ENCODE measurements around the gene RAB4B.

The RAB4B gene

DNA sequence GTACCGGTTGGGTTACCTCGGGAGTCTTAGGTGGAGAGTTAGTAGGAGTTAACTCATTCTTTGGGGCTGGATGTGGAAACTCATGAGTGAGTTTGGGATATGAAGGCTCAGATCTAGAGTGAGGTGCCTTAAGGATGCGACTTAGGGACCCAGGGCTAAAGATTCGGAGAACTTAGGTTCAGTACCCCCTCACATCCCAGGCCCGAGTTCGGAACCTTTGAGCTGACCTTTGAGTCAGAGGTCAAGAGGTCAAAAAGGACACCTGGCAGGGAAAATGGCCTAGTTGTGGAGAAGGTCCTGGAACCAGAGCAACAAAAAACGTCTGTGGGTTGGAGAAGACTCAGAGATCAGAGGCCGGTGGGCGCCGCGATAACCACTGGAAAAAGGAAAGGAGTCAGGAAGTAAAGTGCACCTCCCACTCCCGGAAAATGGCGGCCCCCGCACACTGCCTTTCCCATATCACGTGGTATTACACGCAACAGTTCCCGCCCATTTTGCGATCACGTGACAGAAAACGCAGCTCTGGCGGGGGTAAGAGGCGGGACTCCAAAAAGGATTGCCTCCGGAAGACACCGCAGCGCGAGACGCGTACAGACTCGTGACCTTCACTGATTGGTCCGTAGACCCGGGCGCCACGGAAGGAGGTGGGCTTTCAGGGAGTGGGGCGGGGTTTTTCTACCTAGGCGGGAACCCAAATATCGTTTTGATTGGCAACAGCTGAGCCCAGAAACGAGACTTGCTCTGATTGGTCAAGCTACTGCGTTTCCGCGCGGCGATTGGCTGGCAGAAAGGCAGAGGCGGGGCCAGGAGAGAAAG lies 27.8 kb upstream of the RAB4B start, which contains the start of gene ACTMAP:
Gene ACTMAP, minus strand, starts transcription at position 420 of the 816 bp plus-strand sequence. CDS start 674 bp downstream, outside the sequence.
- ChIA-PET CTCF (interaction anchor here (1.0 to 1.3 kb wide), 4 partner anchors 26 to 87 kb away, joined by 3 to 7 read pairs (median 4); partner anchors contain the start of gene RAB4B), POLR2A (interaction anchor here (0.5 to 1.5 kb wide), 7 partner anchors 9 to 60 kb away, joined by 3 to 21 read pairs (median 5); partner anchors contain the start of genes COQ8B, EGLN2, ITPKC and NUMBL)
- TF ChIP-seq, protein P1, sequence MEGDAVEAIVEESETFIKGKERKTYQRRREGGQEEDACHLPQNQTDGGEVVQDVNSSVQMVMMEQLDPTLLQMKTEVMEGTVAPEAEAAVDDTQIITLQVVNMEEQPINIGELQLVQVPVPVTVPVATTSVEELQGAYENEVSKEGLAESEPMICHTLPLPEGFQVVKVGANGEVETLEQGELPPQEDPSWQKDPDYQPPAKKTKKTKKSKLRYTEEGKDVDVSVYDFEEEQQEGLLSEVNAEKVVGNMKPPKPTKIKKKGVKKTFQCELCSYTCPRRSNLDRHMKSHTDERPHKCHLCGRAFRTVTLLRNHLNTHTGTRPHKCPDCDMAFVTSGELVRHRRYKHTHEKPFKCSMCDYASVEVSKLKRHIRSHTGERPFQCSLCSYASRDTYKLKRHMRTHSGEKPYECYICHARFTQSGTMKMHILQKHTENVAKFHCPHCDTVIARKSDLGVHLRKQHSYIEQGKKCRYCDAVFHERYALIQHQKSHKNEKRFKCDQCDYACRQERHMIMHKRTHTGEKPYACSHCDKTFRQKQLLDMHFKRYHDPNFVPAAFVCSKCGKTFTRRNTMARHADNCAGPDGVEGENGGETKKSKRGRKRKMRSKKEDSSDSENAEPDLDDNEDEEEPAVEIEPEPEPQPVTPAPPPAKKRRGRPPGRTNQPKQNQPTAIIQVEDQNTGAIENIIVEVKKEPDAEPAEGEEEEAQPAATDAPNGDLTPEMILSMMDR (IDR thresholded peaks at IDR 0.05; ENCODE audit: control extremely low read depth, extremely low read depth, low read depth, missing control alignments) = no peak
- peak; percentile 99 for DNase-seq (ENCODE audit: extremely low spot score)

DNA sequence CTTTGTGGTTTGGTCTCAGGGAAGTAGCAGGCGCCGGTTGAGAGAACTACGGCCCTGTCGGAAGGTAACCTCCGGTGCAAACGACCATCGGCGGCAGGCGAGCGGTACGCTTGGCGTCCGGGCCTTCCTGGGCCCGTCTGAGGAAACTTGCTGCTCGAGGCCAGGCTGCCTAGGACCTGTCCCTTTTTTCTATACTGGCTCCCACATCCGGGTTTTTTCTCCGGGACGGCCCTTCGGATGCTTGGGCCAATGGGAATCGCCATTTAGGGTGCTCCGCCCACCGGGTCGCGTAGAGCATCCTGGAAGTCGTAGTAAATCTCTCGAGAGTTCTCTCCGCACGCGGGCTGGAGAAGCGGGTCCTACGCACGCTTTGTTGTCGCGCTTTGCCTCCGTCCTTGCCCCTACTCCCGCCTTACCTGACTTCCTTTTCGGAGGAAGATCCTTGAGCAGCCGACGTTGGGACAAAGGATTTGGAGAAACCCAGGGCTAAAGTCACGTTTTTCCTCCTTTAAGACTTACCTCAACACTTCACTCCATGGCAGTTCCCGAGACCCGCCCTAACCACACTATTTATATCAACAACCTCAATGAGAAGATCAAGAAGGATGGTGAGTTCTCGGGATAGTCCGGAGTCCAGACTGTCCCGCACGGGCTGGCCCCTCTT lies 27.0 kb upstream of the RAB4B start, which contains the start of gene SNRPA:
Gene SNRPA, plus strand, starts transcription at position 330 of the 664 bp plus-strand sequence. Its CDS starts 206 bp downstream, at position 536.
- CTCF ChIA-PET = interaction anchor here (1.0 to 1.3 kb wide), 4 partner anchors 27 to 88 kb away, joined by 3 to 7 read pairs (median 4); partner anchors contain the start of gene RAB4B
- TF ChIP-seq, protein P1 (IDR thresholded peaks at IDR 0.05; ENCODE audit: control extremely low read depth, extremely low read depth, low read depth, missing control alignments) = no peak
- POLR2A ChIA-PET = interaction anchor here (0.5 to 1.5 kb wide), 7 partner anchors 8 to 60 kb away, joined by 3 to 21 read pairs (median 5); partner anchors contain the start of genes COQ8B, EGLN2, ITPKC and NUMBL
- DNase-seq (ENCODE audit: extremely low spot score) = peak; percentile 91

DNA sequence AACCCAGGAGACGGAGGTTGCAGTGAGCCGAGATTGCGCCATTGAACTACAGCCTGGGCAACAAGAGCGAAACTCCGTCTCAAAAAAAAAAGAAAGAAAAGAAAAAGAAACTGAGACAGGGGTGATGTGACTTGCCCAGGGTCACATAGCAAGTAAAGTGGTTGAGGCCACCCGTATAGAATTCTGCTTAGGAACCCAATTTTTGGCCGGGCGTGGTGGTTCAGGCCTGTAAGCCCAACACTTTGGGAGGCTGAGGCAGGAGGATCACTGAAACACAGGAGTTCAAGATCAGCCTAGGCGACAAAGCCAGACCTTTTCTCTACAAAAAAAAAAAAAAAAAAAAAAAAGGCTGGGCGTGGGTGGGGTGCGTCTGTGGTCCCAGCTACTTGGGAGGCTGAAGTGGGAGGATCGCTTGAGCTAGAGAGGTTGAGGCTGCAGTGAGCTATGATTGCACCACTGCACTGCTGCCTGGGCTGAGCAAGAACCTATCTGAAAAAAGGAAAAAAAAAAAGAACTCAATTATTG lies 25.7 kb upstream of the RAB4B start:
- no peak for DNase-seq (ENCODE audit: extremely low spot score)
- ChIA-PET POLR2A (interaction anchor here (0.6 to 1.0 kb wide), 4 partner anchors 25 to 107 kb away, joined by 3 to 5 read pairs (median 4); partner anchors contain the start of gene RAB4B), CTCF (interaction anchor here (1.2 to 1.3 kb wide), 2 partner anchors 18 to 25 kb away, joined by 3 to 6 read pairs; partner anchors contain the start of gene RAB4B)
- TF ChIP-seq, protein P1 (IDR thresholded peaks at IDR 0.05; ENCODE audit: control extremely low read depth, extremely low read depth, low read depth, missing control alignments) = no peak

DNA sequence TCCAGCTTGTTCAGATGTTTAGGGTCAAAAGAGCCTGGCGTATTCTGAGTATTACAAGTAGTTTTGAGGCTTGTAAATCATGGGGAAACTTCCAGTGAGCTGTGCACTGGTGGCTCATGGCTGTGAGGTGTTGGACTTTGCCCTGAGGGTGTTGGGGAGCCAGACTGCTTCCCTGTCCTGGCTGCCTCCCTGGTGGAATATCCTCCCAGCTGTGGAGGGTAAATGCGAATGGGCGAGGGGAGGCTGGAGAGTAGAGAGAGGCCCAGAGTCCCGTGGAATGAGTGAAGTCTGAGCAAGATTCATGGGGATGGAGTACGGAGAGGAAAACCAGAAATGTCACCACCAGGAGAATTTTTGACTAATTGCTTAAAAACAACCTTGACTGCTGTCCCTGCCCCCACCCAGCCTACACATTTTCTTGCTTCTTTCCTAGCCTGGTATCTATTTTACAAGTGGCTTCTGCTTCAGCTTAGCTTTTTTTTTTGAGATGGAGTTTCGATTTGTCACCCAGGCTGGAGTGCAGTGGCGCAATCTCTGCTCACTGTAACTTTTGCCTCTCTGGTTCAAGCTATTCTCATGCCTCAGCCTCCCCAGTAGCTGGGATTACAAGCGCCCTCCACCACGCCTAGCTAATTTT lies 23.3 kb upstream of the RAB4B start:
- TF ChIP-seq, protein P1 (IDR thresholded peaks at IDR 0.05; ENCODE audit: control extremely low read depth, extremely low read depth, low read depth, missing control alignments) = no peak
- ChIA-PET POLR2A (interaction anchor here (0.6 to 1.2 kb wide), 5 partner anchors 11 to 1105 kb away, joined by 3 to 9 read pairs (median 4); partner anchors contain the start of gene EGLN2), CTCF (interaction anchor here (1.0 to 2.0 kb wide), 5 partner anchors 9 to 93 kb away, joined by 3 to 9 read pairs (median 3); no protein-coding TSS in a partner anchor)
- DNase-seq (ENCODE audit: extremely low spot score) = no peak

DNA sequence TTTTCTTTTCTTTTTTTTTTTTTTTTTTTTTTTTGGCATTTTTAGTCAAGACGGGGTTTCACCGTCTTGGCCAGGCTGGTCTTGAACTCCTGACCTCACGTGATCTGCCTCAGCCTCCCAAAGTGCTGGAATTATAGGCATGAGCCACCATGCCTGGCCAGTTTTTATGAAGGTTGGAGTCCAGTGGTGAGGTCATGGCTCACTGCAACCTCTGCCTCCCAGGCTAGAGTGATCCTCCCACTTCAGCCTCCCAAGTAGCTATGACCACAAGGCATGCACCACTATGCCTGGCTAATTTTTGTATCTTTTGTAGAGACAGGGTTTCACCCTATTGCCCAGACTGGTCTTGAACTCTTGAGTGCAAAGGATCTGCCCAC lies 22.8 kb upstream of the RAB4B start:
- TF ChIP-seq, protein P1 (IDR thresholded peaks at IDR 0.05; ENCODE audit: control extremely low read depth, extremely low read depth, low read depth, missing control alignments) = no peak
- POLR2A ChIA-PET = interaction anchor here (0.6 to 1.2 kb wide), 5 partner anchors 11 to 1104 kb away, joined by 3 to 9 read pairs (median 4); partner anchors contain the start of gene EGLN2

More for the DNA sequence above, 22.8 kb upstream of the RAB4B start:
- CTCF ChIA-PET = interaction anchor here (1.2 to 2.0 kb wide), 3 partner anchors 11 to 92 kb away, joined by 3 to 9 read pairs (median 3); no protein-coding TSS in a partner anchor
- no peak for DNase-seq (ENCODE audit: extremely low spot score)

Measured in GM10248 (cell line).